ENCODE results near the gene FOXN3. TPM values are rescaled to one million over a fixed set of nuclear protein-coding genes. Genes with fewer than 3 reads are reported as not detected.

FOXN3 gene
- total RNA-seq, 2 donors from 2014 or later: 53.9 to 141 TPM

GRCh38 chr14:89249972-89250654, 166.9 kb downstream of the FOXN3 start:
- H3K27ac ChIP-seq: no peak overlapping the region
- no peak for DNase-seq (ENCODE audit: low spot score)
- H3K9me3 ChIP-seq: no peaks in the 10 kb centered on the region
- H3K27me3 ChIP-seq (replicated peaks; ENCODE audit: insufficient read depth): no peaks in the 10 kb centered on the region
- WGBS: 100% methylated on average over 1 of the region's 1 CpG
- intact Hi-C loops (cut with DNase I): no loop called here
- TF ChIP-seq POLR2AphosphoS5 (IDR thresholded peaks at IDR 0.05) (no peak), CTCF (IDR thresholded peaks at IDR 0.05) (no peak), POLR2A (IDR thresholded peaks at IDR 0.05) (no peak)
- H3K4me3 ChIP-seq: no peak overlapping the region
- H3K4me1 ChIP-seq (replicated peaks): no peaks in the 10 kb centered on the region
- H3K36me3 ChIP-seq: no peaks in the 10 kb centered on the region

- Histone ChIP-seq H3K4me1 (replicated peaks) (no peaks in the 10 kb centered on the region), H3K27ac (no peak overlapping the region), H3K9me3 (no peaks in the 10 kb centered on the region), H3K27me3 (replicated peaks; ENCODE audit: insufficient read depth) (no peaks in the 10 kb centered on the region), H3K4me3 (no peak overlapping the region), H3K36me3 (no peaks in the 10 kb centered on the region)
- WGBS: 58% methylated on average over 7 of the region's 7 CpGs
- DNase-seq (ENCODE audit: low spot score): no peak
- intact Hi-C loops (cut with DNase I): no loop called here
- TF ChIP-seq POLR2AphosphoS5 (IDR thresholded peaks at IDR 0.05) (no peak), CTCF (IDR thresholded peaks at IDR 0.05) (no peak), POLR2A (IDR thresholded peaks at IDR 0.05) (no peak)
These were observed 167.9 kb downstream of the FOXN3 start for GRCh38 chr14:89249065-89249695.

- TF ChIP-seq POLR2A (IDR thresholded peaks at IDR 0.05) (no peak), POLR2AphosphoS5 (IDR thresholded peaks at IDR 0.05) (no peak), CTCF (IDR thresholded peaks at IDR 0.05) (no peak)
- H3K27ac ChIP-seq: no peak overlapping the region
- WGBS: 75% methylated on average over 5 of the region's 5 CpGs
- intact Hi-C loops (cut with DNase I): no loop called here
- no peaks in the 10 kb centered on the region for H3K36me3 ChIP-seq
- no peaks in the 10 kb centered on the region for H3K27me3 ChIP-seq (replicated peaks; ENCODE audit: insufficient read depth)
- no peak for DNase-seq (ENCODE audit: low spot score)
- H3K9me3 ChIP-seq: no peaks in the 10 kb centered on the region
- no peaks in the 10 kb centered on the region for H3K4me1 ChIP-seq (replicated peaks)
- no peak overlapping the region for H3K4me3 ChIP-seq
These were observed 168.5 kb downstream of the FOXN3 start for GRCh38 chr14:89248411-89249064.

GRCh38 chr14:89247457-89248122, 169.4 kb downstream of the FOXN3 start:
- Histone ChIP-seq H3K9me3 (no peaks in the 10 kb centered on the region), H3K4me1 (replicated peaks) (no peaks in the 10 kb centered on the region), H3K27me3 (replicated peaks; ENCODE audit: insufficient read depth) (no peaks in the 10 kb centered on the region), H3K36me3 (no peaks in the 10 kb centered on the region), H3K27ac (no peak overlapping the region), H3K4me3 (no peak overlapping the region)
- no peak for TF ChIP-seq POLR2AphosphoS5 (IDR thresholded peaks at IDR 0.05)
- no peak for TF ChIP-seq CTCF (IDR thresholded peaks at IDR 0.05)
- TF ChIP-seq POLR2A (IDR thresholded peaks at IDR 0.05): no peak
- intact Hi-C loops (cut with DNase I): no loop called here
- no peak for DNase-seq (ENCODE audit: low spot score)
- 74% methylated on average over 3 of the region's 3 CpGs for WGBS
